NCI-H187 treated with DMSO at 0.1 percent for 48 hours (cell line): ENCODE data around the gene FXYD5.

Source experiments
- DNase-seq: peaks from one replicate; lab custom pipeline; 2025; lab: John Stamatoyannopoulos, UW

The FXYD5 gene, protein sequence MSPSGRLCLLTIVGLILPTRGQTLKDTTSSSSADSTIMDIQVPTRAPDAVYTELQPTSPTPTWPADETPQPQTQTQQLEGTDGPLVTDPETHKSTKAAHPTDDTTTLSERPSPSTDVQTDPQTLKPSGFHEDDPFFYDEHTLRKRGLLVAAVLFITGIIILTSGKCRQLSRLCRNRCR

DNA sequence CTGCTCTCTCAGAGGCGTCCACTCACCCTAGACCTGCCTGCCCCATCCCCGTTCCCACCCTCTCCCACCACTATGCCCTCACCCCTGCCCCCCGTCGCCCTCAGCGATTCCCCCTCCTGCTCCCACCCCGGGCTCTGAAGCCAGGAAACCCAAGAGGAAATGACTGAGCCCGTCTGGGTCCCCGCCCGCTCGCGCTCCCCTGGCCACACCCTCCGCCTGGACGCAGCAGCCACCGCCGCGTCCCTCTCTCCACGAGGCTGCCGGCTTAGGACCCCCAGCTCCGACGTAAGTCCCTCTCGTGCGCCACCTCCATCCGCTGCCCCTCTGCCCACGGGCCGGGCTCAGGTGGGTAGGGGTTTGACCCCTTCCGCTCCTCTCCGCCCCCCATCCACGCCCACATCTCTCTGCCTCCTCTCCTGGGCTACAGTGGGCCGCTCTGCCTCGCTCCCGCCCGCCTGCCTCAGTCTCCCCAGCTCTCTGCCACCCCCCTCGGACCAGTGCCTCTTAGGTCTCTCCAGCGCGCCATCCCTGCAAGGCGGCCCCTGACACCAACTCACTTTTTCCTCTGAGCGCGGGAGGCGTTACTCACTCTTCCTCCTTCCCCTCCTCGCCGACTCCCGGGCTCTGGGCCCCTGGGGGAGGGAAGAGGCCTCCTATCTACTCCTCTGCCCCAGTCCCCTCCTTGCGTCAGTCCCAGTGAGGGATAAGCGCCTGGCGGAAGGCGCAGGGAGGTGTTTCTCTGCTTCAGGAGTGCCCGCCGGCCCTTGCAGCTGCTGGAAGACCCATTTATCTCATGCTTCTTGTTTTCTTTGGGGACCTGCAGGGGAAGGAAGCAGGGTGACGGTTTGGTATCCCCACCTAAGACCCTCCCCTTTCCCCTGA, at the start of gene FXYD5:
Gene FXYD5 (plus strand): TSS at position 211 of the 882 bp plus-strand sequence. CDS start 816 bp downstream, outside the sequence.
- no peak for DNase-seq

DNA sequence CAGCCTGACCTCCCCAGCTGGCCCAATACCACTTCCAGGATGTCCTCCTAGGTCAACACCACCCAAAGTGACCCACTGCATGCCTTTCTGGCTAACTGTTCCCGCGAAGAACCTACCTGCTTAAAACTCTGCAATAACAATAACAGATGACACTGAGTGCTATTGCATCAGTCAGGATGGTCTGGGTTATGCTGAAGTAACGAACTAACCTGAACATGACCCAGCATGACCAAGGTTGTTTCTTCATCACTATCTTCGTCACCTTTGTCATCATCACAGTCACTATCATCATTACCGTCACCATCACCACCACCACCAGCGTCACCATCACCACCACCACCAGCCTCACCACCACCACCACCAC, 49.5 kb upstream of the FXYD5 start:
- DNase-seq, result no peak

DNA sequence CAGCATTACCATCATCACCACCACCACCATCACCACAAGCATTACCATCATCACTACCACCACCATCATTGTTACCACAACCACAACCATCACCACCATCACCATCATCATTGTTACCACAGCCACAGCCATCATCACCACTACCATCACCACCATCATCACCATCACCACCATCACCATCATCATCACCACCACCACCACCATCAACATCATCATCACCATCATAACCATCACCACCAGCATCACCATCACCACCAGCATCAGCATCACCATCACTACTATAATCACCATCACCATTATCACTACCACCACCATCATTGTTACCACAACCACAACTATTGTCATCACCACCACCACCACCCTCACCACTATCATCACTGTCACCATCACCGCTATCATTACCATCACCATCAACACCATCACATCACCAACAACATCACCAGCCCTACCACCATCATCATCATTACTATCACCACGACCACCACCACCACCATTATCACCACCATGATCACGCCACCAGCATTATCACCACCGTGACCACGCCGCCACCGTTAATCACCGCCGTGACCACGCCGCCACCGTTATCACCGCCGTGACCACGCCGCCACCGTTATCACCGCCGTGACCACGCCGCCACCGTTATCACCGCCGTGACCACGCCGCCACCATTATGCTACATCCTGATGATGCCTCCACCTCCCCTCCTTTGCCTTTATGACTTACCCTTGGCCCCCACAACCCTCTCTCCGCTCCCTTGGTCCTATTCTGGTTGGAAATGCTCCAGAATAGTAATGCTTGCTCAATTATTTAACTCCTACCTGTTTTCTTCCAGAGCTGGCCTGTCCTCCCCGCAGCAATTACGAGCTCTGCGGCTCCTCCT, 48.9 kb upstream of the FXYD5 start:
- DNase-seq, result no peak

DNA sequence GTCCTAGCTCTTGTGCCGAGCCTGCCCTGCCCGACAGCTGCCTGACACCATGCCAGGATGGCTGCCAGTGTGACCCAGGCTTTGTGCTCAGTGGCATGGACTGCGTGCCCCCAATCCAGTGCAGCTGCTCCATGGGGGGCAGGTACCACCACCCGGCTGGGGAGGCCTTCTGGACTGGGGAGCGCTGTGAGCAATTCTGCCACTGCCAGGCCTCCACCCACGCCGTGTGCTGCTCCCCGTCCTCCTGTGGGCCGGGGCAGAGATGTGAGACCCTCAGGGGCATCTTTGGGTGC, 48.3 kb upstream of the FXYD5 start:
- no peak for DNase-seq

DNA sequence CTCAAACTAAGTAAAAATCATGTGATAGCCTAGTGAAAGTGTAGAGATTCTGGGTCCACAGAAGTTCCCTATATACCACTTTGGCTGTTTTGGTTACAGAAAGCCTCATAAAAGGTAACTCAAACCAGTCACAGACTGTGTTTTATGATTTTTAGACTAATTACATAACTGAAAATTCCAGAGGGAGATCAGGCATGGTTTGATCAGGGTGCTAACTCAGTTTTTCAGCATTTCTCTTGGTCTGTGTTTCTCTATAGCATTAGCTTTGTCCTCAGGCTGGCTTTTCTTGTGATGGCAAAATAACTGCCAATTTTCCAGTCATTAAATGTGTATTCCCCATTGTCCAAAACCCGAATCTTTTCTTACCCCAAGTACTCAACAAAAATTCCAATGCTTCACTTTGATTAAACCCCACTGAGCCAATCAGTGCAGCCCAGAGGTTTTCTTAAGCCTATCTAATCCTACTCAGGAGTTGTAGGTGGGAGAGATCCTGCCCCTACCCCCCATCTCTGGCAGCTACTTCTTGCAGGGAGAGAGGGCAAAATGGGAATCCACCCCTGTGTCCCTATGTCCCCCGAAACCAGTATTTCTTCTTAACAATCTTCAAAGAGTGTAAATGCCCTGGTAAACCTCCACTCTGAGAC, 47.5 kb upstream of the FXYD5 start:
- DNase-seq, result no peak

DNA sequence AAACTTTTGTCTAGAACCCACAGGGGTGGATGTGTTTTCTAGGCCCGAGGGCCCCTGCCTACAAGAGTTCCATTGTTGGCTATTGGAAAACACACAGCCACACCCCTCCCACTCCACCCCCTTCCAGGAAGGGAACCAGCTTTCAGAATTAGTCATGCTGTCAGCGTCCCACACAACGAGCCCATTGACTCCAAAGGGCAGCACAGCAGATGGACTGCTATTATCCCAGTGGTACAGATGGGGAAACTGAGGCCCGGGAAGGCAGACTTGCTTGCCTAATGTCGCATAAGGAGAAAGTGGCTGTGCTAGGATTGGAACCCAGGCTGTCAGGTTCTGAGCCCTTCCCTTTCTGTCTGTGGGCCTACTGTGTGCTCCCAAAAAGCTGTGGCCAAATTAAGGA, 47.0 kb upstream of the FXYD5 start:
- no peak for DNase-seq

DNA sequence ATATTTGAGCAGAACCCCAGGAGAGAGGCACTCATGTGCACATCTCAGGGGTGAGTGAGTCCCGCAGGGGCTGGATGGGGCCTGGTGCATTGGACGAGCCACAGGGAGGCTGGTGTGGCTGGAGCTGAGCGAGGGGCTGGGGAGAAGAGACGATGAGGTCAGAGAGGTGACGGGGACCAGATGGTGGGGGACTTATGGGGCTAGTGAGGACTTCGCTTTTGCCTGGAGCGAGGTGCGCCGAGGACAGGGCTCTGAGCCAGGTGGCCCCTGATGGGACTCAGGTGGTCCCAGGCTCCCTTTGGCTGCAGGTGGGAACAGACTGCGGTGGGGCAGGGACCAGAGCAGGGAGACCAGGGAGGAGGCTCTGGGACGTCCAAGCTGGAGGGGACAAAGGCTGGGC, 45.8 kb upstream of the FXYD5 start:
- no peak for DNase-seq

DNA sequence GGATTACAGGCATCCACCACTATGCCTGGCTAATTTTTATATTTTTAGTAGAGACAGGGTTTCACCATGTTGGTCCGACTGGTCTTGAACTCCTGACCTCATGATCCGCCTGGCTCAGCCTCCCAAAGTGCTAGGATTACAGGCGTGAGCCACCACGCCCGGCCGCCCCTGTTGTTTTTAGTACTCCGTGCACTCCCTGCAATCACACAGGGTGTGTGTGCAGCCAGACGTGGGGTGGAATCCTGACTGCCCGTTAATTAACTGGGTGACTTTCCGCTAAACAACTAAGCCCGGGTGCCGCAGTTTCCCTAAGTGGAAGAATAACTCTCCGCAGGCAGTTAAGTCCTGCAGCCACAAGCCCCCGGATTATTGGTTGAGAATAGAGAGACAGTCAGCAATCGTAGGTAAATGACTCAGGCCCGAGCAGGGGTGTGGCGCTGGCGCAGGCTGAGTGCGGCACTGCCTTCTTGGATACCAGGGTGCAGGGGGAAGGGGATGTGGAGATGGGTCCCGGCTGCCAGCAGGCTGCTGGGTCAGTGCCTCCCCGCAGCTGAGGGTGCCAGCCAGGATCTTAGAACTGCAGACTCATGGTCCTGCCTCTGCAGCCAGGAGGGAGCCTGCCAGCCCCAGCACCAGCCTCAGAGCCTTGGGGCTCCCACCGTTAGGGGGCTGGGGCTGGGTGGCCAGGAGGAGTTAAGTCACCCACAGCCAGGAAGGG, 45.0 kb upstream of the FXYD5 start:
- no peak for DNase-seq

DNA sequence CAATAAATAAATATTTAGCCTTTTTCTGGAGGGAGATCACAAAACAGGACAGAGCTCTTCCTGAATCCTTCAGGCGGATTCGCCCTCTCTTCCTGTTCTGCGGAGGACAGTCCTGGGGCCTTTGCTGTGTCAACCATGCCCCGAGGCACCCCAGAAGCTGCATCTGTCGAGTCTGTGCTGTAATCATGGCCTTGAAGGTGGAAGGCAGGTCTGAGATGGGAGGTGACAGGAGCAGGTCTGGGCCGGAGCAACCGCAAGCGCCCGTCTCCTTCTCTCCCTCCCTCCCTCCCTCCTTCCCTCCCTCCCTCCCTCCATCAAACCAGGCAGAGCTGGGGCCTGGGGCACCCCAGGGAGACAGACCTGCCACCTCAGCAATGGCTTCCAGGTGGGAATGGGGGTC, 43.6 kb upstream of the FXYD5 start:
- DNase-seq, result no peak

DNA sequence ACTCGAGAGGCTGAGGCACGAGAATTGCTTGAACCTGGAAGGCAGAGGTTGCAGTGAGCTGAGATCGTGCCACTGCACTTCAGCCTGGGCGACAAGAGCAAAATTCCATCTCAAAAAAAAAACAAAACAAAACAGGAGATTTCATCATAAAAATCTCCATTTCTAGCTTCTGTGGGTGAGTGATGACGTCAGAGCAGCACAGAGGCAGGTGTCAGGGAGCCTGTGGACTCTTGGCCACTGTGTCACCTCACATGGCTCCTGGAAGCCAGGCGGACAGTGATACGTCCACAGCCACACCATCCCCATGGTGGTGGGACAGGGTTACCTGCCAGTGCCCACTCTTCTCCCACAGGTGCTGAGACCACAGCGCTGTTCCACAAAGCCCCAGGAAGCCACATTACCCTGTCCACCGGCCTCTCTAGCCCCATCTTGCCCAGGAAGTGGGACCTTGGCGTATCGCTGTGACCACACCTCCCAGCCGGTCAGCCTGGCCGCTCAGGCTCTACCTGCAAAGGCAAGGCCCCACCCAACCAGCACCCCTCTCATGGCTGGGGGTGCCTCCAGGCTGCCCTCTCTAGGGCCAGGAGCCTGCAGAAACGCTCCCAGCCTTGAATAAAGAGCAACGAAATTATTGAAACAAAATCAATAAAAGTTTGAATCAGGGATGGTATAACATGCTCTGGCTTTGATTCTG, 41.4 kb upstream of the FXYD5 start:
- no peak for DNase-seq

DNA sequence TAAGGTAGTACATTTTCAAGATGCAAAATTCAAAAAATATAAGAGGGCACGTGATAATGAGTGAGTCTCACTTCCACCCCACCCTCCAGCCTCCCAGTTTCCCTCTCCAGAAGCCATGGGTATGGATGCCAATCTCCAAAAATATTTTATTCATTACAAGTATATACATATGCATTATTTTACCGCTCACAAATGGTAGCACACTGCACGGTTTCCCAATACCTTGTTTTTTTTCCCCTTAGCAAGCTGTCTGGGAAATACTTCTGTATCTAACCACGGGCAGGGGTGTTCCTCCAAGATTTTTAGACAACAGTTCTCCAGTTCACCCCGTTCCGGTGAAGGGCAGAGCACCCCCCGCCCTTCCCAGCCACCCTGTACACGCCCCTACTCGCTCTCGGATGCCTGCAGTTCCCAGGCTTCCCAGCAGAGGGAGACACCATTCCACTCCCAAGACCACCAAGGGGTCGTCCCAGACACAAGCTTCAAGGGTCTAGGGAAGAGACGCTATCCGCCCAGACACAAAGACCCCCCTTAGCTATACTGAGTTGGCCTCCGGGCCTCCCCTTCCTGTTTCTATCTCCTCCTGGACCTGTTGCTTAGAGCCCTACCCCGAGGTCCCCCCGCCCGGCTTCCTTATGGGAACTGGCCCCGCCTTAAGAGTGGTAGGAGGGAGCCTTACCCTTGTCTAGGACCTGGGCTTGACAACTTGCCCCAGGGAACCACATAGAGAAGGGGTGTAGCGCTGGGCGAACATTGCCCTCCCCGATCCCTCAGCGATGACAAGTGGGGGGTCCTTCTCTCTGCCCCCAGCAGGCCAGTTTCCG, 40.0 kb upstream of the FXYD5 start:
- DNase-seq, result no peak

DNA sequence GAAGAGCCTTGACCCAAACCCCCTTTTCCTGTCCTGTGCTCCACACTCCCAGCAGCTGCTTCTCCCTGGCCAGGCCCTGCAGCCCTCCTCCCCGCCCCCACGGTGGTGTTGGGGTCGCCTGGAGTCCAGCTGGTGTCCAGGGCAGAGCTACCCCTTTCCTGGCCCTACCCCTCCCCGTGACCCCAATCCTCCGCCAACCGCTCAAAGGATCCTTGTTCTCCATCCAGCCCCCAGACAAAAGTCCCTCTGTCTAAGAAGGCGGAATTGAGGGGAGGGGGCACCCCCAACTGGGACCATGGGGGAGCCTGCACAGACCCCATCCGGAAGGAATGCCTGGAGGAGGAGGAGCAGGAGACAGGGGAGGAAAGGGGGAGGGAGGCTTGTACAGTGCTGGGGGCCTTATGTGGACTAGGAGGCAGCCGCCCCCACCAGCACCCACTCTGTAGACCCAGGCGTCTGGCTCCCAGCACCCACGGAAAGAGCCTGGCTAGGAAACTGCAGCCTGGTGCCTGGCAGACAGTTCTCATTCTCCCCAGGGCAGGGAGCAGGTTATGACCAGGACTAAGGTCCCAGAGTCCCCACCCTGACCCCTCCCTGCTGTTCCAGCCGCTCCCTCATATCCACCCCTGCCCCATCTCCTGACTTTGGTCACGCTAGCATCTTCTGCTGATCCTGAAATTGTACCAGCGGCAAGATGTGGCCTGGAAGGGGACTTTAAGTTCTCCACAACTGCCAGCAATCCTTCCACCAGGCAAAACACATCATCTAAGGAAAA, 39.2 kb upstream of the FXYD5 start, which contains the start of gene FXYD3:
Gene FXYD3 (plus strand): TSS at position 647 of the 775 bp plus-strand sequence. CDS start 3,554 bp downstream, outside the sequence.
- DNase-seq, result no peak

DNA sequence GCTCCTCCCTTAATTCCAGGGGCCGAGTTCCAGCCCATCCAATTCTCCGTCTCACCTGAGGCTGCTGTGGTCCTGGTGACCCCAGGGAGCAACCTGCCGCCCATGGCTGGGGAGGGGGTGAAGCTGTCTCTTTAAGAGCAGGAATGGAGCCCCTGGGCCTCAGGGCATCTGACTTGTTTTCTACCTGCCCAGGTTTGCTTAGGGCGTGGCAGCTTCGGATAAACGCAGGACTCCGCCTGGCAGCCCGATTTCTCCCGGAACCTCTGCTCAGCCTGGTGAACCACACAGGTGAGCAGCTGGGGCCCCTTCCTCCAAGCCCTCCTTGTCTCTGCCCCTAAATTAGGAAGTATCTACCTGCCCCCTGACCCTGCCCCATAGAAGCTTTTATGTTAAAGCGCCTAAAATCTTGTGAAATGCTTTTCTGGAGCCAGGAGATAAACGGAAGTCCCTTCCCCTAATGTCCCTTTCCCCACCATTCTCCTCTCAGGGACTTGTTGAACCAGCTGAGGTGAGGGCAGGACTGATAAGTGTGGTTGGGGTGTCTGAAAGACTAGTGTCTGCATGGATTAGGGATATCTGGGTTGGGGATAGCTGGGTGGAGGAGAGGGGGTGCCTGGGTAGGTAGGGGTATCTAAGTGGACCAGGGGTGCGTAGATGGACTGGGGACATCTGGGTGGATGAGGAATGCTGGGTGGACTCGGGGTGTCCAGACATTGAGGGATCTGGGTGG, 38.3 kb upstream of the FXYD5 start:
- no peak for DNase-seq

DNA sequence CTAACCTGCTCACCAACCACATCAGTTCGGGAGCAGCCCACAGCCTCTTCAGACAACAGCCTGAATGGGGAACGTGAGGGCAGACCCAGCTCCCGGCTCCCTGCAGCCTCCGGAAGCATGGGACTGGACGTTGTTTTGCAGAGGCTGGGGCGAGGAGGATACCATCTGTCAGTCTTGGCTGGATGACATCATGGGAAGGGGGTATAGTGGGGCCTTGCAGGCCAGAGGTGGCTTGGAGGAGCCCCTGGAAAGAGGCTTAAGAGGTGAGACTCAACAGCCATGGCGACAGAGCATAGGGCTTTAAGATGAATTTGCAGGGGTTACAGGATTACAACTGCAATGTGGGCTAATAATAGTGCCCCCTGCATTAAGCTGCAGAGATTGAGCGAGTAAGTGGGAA, 37.4 kb upstream of the FXYD5 start:
- no peak for DNase-seq

DNA sequence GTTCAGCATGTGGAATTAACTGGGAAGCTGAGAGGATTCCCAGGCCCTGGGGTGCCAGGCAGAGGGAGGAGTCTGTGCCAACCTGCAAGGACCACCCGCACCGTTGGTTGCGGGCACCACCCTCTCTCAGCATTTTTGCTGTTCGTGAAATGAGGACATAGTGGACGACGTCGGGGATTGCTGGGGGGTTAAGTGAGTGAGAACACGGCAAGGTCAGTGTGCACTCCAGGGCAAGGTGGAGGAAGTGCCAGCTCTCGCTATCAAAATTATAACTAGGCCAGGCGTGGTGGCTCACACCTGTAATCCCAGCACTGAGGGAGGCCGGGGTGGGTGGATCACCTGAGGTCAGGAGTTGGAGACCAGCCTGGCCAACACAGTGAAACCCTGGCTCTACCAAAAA, 36.7 kb upstream of the FXYD5 start:
- no peak for DNase-seq

DNA sequence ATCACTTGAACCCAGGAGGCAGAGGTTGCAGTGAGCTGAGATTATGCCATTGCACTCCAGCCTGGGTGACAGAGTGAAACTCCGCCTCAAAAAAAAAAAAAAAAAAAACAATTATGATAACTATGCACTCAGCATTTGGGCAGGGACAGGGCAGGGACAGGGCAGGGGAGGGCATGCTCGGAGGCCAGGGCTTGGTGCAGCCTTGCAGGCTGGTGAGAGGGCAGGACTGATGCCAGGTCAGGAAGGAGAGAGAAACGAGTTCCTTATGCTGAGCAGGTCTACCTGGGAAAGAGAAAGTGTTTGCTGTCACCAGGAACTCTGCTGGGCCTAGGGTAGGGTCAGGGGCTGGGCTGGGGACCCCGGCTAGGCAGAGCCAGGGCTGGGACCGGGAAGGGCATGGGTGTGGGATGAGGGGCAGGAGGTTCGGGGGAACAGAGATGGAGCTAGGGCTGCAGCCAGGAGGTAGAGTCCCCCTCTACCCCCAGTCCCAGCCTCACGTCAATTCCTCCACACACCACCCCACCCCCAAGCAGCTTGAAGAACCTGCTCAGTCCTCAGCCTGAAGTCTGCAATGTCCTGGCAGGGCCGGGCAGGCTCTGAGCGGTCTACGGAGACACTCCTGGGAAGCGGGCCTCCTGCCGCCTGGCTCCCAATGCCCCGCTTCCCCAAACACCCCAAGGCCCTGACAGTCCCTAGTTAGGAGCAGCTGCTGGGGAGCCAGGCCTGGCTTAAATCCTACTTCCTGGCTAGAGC, 36.1 kb upstream of the FXYD5 start:
- no peak for DNase-seq

DNA sequence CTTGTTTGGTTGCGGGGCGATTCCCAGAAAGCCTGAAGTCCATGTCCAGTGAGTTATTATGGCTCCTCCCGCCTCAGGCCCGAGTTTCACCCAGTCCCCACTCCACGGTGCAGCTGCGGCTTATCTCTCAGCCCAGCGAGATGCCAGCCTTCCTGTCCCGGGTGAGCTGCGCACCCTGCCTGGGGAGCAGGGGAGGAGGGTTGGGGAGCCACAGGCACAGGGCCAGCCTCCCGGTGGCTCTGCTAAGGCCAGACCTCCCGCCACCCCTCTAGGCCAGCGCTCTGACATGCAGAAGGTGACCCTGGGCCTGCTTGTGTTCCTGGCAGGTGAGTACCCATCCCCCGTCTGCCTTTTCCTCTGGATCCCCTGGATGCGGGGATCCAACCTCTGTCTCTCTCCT, 35.4 kb upstream of the FXYD5 start:
- no peak for DNase-seq

DNA sequence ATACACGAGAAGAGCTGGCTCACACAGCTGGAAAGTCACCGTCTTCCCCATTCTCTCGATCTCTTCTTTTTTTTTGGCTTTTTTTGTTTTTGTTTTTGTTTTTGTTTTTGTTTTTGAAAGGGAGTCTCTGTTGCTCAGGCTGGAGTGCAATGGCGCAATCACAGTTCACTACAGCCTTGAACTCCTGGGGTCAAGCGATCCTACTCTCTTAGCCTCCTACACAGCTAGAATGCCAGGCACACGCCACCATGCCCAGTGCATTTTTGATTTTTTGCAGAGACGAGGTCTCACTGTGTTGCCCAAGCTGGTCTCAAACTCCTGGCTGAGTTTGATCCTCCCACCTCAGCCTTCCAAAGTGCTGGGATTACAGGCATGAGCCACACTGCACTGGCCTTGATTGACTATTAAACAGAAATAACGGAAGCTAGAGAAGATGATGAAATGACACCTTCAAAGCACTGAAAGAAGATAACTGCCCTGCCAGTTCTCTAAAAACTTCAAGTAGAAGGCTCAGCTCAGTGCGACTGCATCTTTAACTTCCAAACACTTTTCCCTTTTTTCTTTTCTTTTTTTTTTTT, 34.9 kb upstream of the FXYD5 start:
- no peak for DNase-seq
